Measurements from ENCODE around the gene ATRX.
"Not testable (repeated sequence)": the region's sequence is repeated elsewhere in the genome, so short reads cannot be mapped to it uniquely, and the experiment has no call there.

ATRX gene

GRCh38 chrX:77785486-77786364 is at the start of gene ATRX:
Gene ATRX (minus strand): TSS chrX:77786216. CDS start chrX:77786001, 215 bp downstream.
- peak; percentile 82 for DNase-seq

DNA sequence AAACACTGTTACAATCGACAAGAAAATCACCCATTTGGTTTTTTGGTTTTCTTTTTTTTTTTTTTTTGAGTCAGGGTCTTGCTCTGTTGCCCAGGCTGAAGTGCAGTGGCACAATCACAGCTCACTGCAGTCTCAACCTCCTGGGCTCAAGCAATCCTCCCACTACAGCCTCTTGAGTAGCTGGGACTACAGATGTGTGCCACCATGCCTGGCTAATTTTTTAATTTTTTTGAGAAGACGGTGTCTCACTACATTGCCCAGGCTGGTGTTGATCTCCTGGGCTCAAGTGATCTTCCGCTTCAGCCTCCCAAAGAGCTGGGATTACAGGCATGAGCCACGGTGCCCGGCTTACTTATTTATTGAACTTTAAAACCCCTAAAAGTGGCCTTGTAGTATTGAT is 45.5 kb upstream of the ATRX start:
- DNase-seq, result not testable (repeated sequence)

- DNase-seq, result not testable (repeated sequence)
Observed at GRCh38 chrX:77821989-77822388, 36.0 kb upstream of the ATRX start.

GRCh38 chrX:77820091-77820727 is 34.2 kb upstream of the ATRX start:
- DNase-seq, result no peak

GRCh38 chrX:77814210-77814609 is 28.2 kb upstream of the ATRX start:
- no peak for DNase-seq

- DNase-seq, result no peak
Observed at GRCh38 chrX:77802201-77802600, 16.2 kb upstream of the ATRX start.

DNA sequence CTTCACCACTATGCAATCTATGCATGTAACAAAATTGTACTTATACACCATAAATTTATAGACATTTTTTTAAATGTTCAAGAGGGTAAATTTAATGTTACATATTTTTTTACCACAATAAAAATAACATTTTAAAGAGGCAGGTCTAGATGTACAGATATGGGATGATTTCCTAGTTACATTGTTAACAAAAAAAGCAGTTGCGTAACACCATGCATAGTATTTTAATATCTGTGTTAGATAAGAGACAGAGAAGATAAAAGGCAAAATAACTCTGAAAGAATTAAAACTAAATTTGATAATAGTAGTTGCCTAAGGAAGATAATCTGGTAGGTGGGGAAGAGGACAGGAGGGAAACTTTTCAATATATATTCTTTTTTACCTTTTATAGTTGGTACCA is 9.1 kb upstream of the ATRX start:
- DNase-seq, result no peak

- no peak for DNase-seq
Observed at GRCh38 chrX:77793946-77794345, 7.9 kb upstream of the ATRX start.

DNA sequence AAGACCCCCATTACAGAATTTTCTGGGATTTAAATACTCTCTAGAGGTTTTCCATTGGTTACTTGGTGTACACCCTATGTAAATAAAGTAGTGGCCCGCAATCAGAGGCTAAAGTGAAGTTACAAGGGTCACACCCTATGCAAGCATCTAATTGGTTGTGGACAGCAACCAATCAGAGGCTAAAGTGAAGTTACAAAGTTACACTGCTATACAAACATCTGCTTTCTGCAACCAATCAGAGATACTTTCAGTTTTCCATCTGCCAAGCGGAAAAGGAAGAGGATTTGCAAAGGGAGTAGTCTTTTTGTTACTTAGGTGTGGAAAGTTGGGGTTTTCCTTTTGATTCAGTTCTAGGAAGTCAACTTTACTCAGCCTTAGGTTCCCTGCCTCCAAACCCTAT is 2.0 kb upstream of the ATRX start:
- peak; percentile 74 for DNase-seq

DNA sequence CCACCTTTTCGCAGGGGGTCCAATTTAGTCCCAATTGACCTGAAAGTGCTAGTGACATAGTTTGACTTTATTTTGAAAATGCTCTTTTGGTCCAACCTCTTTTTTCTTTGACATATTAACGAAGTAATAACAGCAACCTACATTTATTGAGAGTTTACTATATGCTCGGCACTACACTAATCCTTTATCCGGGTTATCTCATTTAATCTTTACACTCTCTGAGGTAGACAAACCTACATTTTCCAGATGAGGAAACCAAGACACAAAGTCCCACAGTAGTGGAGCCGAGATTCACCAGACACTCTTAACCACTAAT is 307 bp upstream of the ATRX start:
- DNase-seq, result no peak

GRCh38 chrX:77779695-77780094 is 6.3 kb downstream of the ATRX start:
- DNase-seq, result no peak

DNA sequence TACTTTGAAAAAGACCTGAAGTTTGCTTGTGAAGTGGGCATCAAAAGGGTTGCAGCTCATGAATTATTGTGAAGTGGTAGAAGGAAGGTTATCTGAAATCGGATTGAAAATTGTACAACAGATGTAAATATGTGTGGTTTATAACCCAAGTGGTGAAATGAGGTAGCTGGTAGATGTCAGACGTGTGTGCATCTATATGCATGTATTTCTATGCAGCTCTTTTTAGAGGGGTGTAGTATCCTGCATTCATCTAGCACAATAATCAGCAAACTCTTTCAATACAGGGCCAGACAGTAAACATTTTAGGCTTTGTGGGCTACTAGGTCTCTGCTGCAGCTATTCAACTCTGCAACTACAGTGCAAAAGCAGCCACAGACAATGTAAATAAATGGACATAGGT is 9.4 kb downstream of the ATRX start:
- DNase-seq, result no peak

DNA sequence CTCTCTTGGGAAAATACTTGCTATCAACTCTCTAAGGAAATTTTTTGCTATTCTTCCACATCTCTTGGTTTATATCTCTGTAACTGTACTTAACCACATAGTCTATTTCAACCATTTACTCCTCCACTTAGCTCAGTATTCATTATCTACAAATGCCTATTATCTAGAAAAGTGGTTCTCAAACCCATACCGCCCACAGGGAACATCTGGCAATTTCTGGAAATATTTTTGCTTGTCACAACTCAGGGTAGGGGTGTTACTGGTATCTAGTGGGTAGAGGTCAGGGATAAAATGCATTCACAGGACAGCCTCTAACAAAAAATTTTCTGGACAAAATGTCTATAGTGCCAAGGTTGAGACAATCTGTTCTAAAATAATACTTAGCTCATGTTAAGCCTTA is 14.4 kb downstream of the ATRX start:
- DNase-seq, result no peak

DNA sequence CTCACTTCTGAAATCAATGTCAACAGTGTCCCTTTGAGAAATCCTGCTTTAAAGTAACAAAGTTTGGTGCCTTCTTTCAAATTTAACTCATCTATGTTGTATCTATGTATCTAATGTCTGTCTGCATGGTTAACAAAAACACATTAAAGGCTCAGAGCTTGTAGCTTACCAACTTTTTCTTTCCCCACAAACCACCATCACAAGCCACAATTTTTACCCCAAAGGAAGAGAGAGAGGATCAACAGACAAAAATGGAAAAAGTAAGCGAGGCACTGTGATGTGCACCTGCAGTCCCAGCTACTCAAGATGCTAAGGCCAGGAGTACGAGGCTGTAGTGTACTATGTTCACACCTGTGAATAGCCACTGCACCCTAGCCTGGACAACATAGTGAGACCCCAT is 17.2 kb downstream of the ATRX start:
- peak; percentile 8 for DNase-seq

DNA sequence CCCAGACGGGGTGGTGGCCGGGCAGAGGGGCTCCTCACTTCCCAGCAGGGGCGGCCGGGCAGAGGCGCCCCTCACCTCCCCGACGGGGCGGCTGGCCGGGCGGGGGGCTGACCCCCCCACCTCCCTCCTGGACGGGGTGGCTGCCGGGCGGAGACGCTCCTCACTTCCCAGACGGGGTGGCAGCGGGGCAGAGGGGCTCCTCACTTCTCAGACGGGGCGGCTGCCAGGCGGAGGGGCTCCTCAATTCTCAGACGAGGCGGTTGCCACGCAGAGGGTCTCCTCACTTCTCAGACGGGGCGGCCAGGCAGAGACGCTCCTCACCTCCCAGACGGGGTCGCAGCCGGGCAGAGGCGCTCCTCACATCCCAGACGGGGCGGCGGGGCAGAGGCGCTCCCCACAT is 19.8 kb downstream of the ATRX start:
- DNase-seq, result not testable (repeated sequence)

DNA sequence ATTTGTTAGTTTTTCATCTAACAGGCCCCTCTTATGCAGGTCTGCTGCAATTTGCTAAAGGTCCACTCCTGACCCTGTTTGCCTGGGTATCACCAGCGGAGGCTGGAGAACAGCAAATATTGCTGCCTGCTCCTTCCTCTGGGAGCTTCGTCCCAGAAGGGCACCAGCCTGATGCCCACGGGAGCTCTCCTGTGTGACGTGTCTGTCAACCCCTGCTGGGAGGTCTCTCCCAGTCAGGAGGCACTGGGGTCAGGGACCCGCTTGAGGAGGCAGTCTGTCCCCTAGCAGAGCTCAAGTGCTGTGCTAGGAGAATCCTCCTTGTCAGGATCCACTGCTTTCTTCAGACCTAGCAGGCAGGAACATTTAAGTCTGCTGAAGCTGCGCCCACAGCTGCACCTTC is 30.5 kb downstream of the ATRX start:
- DNase-seq, result no peak

DNA sequence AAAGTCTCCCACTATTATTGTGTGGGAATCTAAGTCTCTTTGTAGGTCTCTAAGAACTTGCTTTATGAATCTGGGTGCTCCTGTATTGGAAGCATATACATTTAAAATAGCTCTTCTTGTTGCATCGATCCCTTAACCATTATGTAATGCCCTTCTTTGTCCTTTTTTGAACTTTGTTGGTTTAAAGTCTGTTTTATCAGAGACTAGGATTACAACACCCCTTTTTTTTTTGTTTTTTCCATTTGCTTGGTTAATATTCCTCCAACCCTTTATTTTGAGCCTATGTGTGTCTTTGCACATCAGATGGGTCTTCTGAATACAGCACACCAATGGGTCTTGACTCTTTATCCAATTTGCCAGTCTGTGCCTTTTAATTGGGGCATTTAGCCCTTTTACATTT is 32.1 kb downstream of the ATRX start:
- not testable (repeated sequence) for DNase-seq

GRCh38 chrX:77749695-77750094 is 36.3 kb downstream of the ATRX start:
- DNase-seq, result no peak

DNA sequence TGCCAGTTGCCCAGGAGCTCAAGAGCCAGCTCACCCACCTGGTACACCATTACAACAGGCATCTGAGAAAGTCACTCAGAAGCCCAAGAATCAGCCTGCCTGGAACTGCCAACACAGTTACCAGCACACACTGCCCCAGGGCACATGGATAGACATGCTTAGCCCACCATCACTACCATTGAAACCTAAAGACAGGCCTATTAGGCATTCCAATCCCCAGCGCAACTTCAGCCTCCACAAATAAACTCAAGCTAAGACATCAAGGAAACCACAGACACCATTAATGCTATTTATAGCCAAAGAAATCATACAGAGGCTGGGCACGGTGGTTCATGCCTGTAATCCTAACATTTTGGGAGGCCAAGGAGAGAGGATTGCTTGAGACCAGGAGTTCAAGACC is 42.3 kb downstream of the ATRX start:
- no peak for DNase-seq

DNA sequence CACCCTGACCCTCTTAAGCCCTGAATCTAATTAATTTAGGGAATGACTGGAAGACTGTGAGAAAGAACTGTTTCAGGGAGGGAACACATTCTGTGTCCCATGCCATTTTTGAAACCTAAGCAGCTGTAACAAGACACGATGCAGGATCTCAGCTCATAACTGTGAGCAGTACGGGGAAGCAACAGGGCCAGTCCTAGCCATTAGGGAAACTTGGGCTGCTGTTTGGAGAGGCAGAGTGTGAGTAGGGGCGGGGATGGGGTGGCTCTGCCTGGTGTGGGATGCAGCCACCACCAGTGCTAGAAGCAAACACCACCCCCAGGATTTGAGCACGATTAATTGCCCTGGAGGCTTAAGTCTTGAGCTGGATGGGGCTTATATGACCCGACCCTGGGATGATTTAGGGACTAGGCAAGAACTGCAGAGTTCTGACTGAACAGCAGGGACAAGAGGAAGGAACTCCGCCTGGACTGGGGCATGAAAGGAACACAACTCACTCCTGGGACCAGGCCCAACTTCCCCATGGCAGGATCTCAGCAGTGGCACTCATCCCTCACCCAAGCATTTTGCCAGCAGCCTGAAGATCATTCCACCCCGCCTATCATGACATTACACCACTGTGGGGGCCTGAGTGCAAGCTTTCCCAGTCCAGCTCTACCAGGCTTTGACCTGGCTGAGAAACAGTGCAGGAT is 43.1 kb downstream of the ATRX start:
- no peak for DNase-seq

- DNase-seq, result no peak
Observed at GRCh38 chrX:77740376-77740905, 45.6 kb downstream of the ATRX start.

- DNase-seq, result no peak
Observed at GRCh38 chrX:77733342-77733741, 52.7 kb downstream of the ATRX start.

DNA sequence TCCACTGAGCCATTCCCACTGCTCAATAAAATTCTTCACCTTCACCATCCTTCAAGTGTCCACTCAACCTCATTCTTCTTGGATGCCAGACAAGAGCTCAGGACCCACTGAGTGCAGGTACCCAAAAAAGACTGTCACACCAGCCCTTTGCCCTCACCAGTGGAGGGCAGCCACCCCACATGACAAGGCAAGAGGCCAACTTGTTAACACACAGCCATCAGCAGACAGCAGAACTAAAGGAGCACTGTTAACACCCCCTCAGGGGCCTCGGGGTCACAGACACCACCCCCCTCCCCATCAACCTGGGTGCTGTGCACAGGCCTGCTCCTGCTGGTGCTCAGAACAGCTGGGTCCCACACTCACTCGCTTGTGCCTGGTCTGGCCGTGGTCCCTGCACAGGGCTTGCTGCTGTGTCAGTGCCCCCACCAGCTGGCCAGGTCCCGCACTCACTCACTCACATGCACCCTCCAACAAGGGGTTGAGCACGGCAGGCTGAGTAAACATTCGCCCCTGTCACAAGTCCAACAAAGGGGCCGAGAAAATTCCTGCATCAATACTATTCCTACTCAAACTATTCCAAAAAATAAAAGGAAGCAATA is 54.1 kb downstream of the ATRX start:
- DNase-seq, result no peak
